MM.1S (cell line): ENCODE results near the gene AAK1.

Experiments used
- DNase-seq: peaks from one replicate; pipeline ENCODE4 v3.0.0-alpha.2; 2015
- H2AFZ ChIP-seq: fragments of 300-600 bp; sonication (generic); 2 replicates; pipeline ENCODE4 v1.6.0; 2016; ENCODE audit warnings: antibody characterized with exemption, low read length
- H3F3A ChIP-seq: fragments of 300-600 bp; sonication (generic); 2 replicates; pipeline ENCODE4 v1.6.1; 2016; ENCODE audit warnings: mild to moderate bottlenecking, antibody characterized with exemption, low read length, moderate library complexity, mixed read lengths; ENCODE audit not compliant: insufficient read depth
- H3K27ac ChIP-seq: fragments of 300-600 bp; sonication (generic); 2 replicates; pipeline ENCODE4 v1.5.1; 2016; ENCODE audit warnings: mild to moderate bottlenecking, low read length
- H3K27me3 ChIP-seq: fragments of 300-600 bp; sonication (generic); replicated peaks from 2 replicates; pipeline ENCODE4 v1.6.0; 2016; ENCODE audit warnings: low read length; ENCODE audit not compliant: insufficient read depth
- H3K36me3 ChIP-seq: fragments of 300-600 bp; sonication (generic); replicated peaks from 2 replicates; pipeline ENCODE4 v1.6.1; 2016; ENCODE audit warnings: mild to moderate bottlenecking, low read length, mixed read lengths; ENCODE audit not compliant: insufficient read depth
- H3K4me1 ChIP-seq: fragments of 300-600 bp; sonication (generic); 2 replicates; pipeline ENCODE4 v1.6.1; 2016; ENCODE audit warnings: low read length, mixed read lengths
- H3K4me2 ChIP-seq: fragments of 300-600 bp; sonication (generic); 2 replicates; pipeline ENCODE4 v1.6.0; 2016; ENCODE audit warnings: low read depth, low read length
- H3K4me3 ChIP-seq: fragments of 300-600 bp; sonication (generic); 2 replicates; pipeline ENCODE4 v1.5.1; 2016; ENCODE audit warnings: low read length, mixed read lengths
- H3K79me2 ChIP-seq: fragments of 300-600 bp; sonication (generic); 2 replicates; pipeline ENCODE4 v1.6.1; 2016; ENCODE audit warnings: mixed run types, low read length, mixed read lengths
- H3K9ac ChIP-seq: fragments of 300-600 bp; sonication (generic); 2 replicates; pipeline ENCODE4 v1.6.1; 2016; ENCODE audit warnings: low read length, mixed read lengths
- H3K9me2 ChIP-seq: fragments of 300-600 bp; sonication (generic); replicated peaks from 2 replicates; pipeline ENCODE4 v1.6.1; 2016; ENCODE audit warnings: mild to moderate bottlenecking, low read length, mixed read lengths; ENCODE audit not compliant: insufficient read depth
- H3K9me3 ChIP-seq: fragments of 300-600 bp; sonication (generic); replicated peaks from 2 replicates; pipeline ENCODE4 v1.6.1; 2016; ENCODE audit warnings: mild to moderate bottlenecking, low read length, mixed read lengths; ENCODE audit not compliant: insufficient read depth
- H4K20me1 ChIP-seq: fragments of 300-600 bp; sonication (generic); 2 replicates; pipeline ENCODE4 v1.6.1; 2016; ENCODE audit warnings: mild to moderate bottlenecking, low read length, moderate library complexity, mixed read lengths; ENCODE audit not compliant: insufficient read depth
- CTCF ChIP-seq: fragments of 300-600 bp; sonication (generic); IDR thresholded peaks from 2 replicates; pipeline ENCODE4 v1.5.1; 2016; ENCODE audit warnings: antibody characterized with exemption, low read length, mixed read lengths
- EZH2 ChIP-seq: fragments of 300-600 bp; sonication (generic); optimal IDR thresholded peaks from 2 replicates; pipeline ENCODE3; 2017; ENCODE audit warnings: low read depth, mild to moderate bottlenecking, antibody characterized with exemption, low read length, mixed read lengths
- EZH2phosphoT487 ChIP-seq: fragments of 300-600 bp; sonication (generic); IDR thresholded peaks from 2 replicates; pipeline ENCODE4 v1.6.1; 2018; ENCODE audit warnings: antibody characterized with exemption, low read length

AAK1 gene

GRCh38 chr2:69495861-69496260 lies 147.7 kb downstream of the AAK1 start:
- Histone ChIP-seq H3K27ac (no peak overlapping the region), H3K9ac (no peak overlapping the region)

GRCh38 chr2:69495008-69495407 lies 148.5 kb downstream of the AAK1 start:
- no peak overlapping the region for H3K27ac ChIP-seq
- H3K4me3 ChIP-seq, result no peak overlapping the region
- H2AFZ ChIP-seq, result no peak overlapping the region
- H3K4me2 ChIP-seq, result no peak overlapping the region
- no peak overlapping the region for H3K9ac ChIP-seq
- H4K20me1 ChIP-seq, result no peaks in the 10 kb centered on the region
- H3K79me2 ChIP-seq, result no peaks in the 10 kb centered on the region
- H3K9me3 ChIP-seq, result no peaks in the 10 kb centered on the region
- H3F3A ChIP-seq, result peaks cover 15% of the 10 kb centered on the region; the same call in 1 of the 2 replicates
- H3K27me3 ChIP-seq, result no peaks in the 10 kb centered on the region
- TF ChIP-seq CTCF (no peak), EZH2 (no peak), EZH2phosphoT487 (no peak)
- no peaks in the 10 kb centered on the region for H3K36me3 ChIP-seq
- no peak for DNase-seq
- H3K4me1 ChIP-seq, result peaks cover 26% of the 10 kb centered on the region
- no peaks in the 10 kb centered on the region for H3K9me2 ChIP-seq

More at GRCh38 chr2:69495861-69496260, 147.7 kb downstream of the AAK1 start:
- DNase-seq, result no peak
- TF ChIP-seq EZH2phosphoT487 (no peak), CTCF (no peak), EZH2 (no peak)
- Histone ChIP-seq H3K9me3 (no peaks in the 10 kb centered on the region), H3K4me1 (peaks cover 19% of the 10 kb centered on the region), H3F3A (peaks cover 11% of the 10 kb centered on the region; the same call in 1 of the 2 replicates), H3K27me3 (no peaks in the 10 kb centered on the region), H3K36me3 (no peaks in the 10 kb centered on the region), H3K4me3 (no peak overlapping the region), H4K20me1 (no peaks in the 10 kb centered on the region), H3K4me2 (no peak overlapping the region), H2AFZ (no peak overlapping the region), H3K9me2 (no peaks in the 10 kb centered on the region), H3K79me2 (no peaks in the 10 kb centered on the region)

- H3K9ac ChIP-seq, result no peak overlapping the region
- no peaks in the 10 kb centered on the region for H3K36me3 ChIP-seq
- no peak for TF ChIP-seq EZH2
- H3K4me1 ChIP-seq, result peaks cover 32% of the 10 kb centered on the region
- H3K4me3 ChIP-seq, result no peak overlapping the region
- no peaks in the 10 kb centered on the region for H3K27me3 ChIP-seq
- H2AFZ ChIP-seq, result no peak overlapping the region
- H4K20me1 ChIP-seq, result no peaks in the 10 kb centered on the region
- no peaks in the 10 kb centered on the region for H3K9me2 ChIP-seq
- no peak overlapping the region for H3K27ac ChIP-seq
- H3K79me2 ChIP-seq, result no peaks in the 10 kb centered on the region
- DNase-seq, result no peak
- H3F3A ChIP-seq, result peaks cover 15% of the 10 kb centered on the region; the same call in 1 of the 2 replicates
- no peaks in the 10 kb centered on the region for H3K9me3 ChIP-seq
- H3K4me2 ChIP-seq, result no peak overlapping the region
These were observed 149.4 kb downstream of the AAK1 start for GRCh38 chr2:69494126-69494525.

GRCh38 chr2:69493268-69493667 lies 150.3 kb downstream of the AAK1 start:
- Histone ChIP-seq H3K27ac (no peak overlapping the region), H3K9me3 (no peaks in the 10 kb centered on the region), H2AFZ (no peak overlapping the region), H3K79me2 (no peaks in the 10 kb centered on the region), H3K4me3 (no peak overlapping the region), H3K4me1 (peaks cover 32% of the 10 kb centered on the region), H3K27me3 (no peaks in the 10 kb centered on the region), H3K9me2 (no peaks in the 10 kb centered on the region), H3K36me3 (no peaks in the 10 kb centered on the region), H3K4me2 (no peak overlapping the region), H4K20me1 (no peaks in the 10 kb centered on the region), H3F3A (peaks cover 15% of the 10 kb centered on the region; the same call in 1 of the 2 replicates), H3K9ac (no peak overlapping the region)
- TF ChIP-seq EZH2phosphoT487 (no peak), EZH2 (no peak), CTCF (no peak)
- DNase-seq, result no peak
